ENCODE results near the gene ORAI3. TPM values are rescaled to one million over a fixed set of nuclear protein-coding genes. Genes with fewer than 3 reads are reported as not detected.

Gene ORAI3
- total RNA-seq, 1 experiment from 2014 or later = 9.0 TPM

DNA sequence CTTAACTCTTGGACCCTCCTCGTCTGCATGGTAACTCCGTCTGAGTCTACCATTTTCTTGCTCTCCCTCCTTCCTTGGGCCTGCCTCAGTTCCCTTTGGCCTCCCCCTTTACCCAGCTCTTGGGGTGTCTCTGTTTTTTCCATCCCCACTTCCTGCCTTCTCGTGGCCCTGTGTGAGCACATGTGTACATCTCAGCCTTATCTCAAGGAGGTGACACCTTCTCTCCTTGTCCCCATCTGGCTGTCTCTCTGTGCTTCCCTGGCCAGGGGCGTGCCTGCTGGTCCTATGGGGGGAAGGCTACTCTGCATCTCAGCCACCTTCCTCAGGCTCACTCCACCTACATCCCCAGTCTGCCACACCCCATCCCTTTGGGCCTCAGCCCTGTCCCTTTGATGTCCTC lies 45.9 kb upstream of the ORAI3 start:
- Histone ChIP-seq H3K4me2 (ENCODE audit: low read length) (peak overlapping the region; percentile 93), H3K79me2 (ENCODE audit: insufficient read depth, low read length) (no peaks in the 10 kb centered on the region), H3K4me3 (replicated peaks in 1 of 2; ENCODE audit: low read depth in 1 of 2, low read length in 2 of 2) (peak overlapping the region in 1 of 2 experiments; percentile 60; a peak in 2 of 4 replicates), H3K36me3 (ENCODE audit: control insufficient read depth in 1 of 2, insufficient read depth in 2 of 2, low read length in 2 of 2) (no peaks in the 10 kb centered on the region), H3K27me3 (ENCODE audit: insufficient read depth, low read length) (no peaks in the 10 kb centered on the region), H4K20me1 (ENCODE audit: insufficient read depth) (no peaks in the 10 kb centered on the region), H3K9me3 (ENCODE audit: control insufficient read depth in 1 of 2, insufficient read depth in 1 of 2, low read depth in 1 of 2, low read length in 2 of 2) (no peaks in the 10 kb centered on the region), H3K4me1 (ENCODE audit: control insufficient read depth in 1 of 2, insufficient read depth in 2 of 2, low read length in 2 of 2) (peaks cover 16 to 33% of the 10 kb centered on the region in 2 experiments; a peak in 3 of 4 replicates), H2AFZ (ENCODE audit: low read depth, low read length, poor library complexity, severe bottlenecking) (no peak overlapping the region), H3K9me2 (ENCODE audit: insufficient read depth) (no peaks in the 10 kb centered on the region), H3K27ac (ENCODE audit: low read depth, low read length) (peak overlapping the region; percentile 89), H3K9ac (ENCODE audit: low read length) (no peak overlapping the region)
- no TSS peak for BruUV-seq (replicated peaks)
- ChIA-PET CTCF (interaction anchor here (1.3 to 2.5 kb wide), 4 partner anchors 19 to 155 kb away, joined by 3 to 13 read pairs (median 4); partner anchors contain the start of gene PHKG2), POLR2A (no interaction called here), RAD21 (ENCODE audit: low non-redundant PET in 1 of 2, low total read pairs in 2 of 2, uncharacterized antibody in 2 of 2, unreplicated experiment in 2 of 2) (no interaction called here)
- intact Hi-C loops (cut with micrococcal nuclease) = loop anchor here (5.0 kb wide), 1 partner anchor 61 kb away; no protein-coding TSS in a partner anchor
- ATAC-seq = 0 out of 2 replicates have a peak, but pooled peaks have one; percentile 16
- no peak for DNase-seq (ENCODE audit: low read depth, low spot score)
- TF ChIP-seq SP1 (IDR thresholded peaks at IDR 0.05; ENCODE audit: low read depth) (no peak), YY1 (IDR thresholded peaks at IDR 0.05; ENCODE audit: extremely low read depth, insufficient replicate concordance, low read depth, low read length) (no peak), ZFX (IDR thresholded peaks at IDR 0.05) (no peak), CEBPB (IDR thresholded peaks at IDR 0.05; ENCODE audit: low read depth) (no peak), ZNF274 (IDR thresholded peaks at IDR 0.05; ENCODE audit: low read depth, low read length) (no peak), ELF1 (IDR thresholded peaks at IDR 0.05; ENCODE audit: borderline replicate concordance, low read depth) (no peak), SRF (IDR thresholded peaks at IDR 0.05; ENCODE audit: low read depth) (no peak)
- TF ChIP-seq, protein P1, sequence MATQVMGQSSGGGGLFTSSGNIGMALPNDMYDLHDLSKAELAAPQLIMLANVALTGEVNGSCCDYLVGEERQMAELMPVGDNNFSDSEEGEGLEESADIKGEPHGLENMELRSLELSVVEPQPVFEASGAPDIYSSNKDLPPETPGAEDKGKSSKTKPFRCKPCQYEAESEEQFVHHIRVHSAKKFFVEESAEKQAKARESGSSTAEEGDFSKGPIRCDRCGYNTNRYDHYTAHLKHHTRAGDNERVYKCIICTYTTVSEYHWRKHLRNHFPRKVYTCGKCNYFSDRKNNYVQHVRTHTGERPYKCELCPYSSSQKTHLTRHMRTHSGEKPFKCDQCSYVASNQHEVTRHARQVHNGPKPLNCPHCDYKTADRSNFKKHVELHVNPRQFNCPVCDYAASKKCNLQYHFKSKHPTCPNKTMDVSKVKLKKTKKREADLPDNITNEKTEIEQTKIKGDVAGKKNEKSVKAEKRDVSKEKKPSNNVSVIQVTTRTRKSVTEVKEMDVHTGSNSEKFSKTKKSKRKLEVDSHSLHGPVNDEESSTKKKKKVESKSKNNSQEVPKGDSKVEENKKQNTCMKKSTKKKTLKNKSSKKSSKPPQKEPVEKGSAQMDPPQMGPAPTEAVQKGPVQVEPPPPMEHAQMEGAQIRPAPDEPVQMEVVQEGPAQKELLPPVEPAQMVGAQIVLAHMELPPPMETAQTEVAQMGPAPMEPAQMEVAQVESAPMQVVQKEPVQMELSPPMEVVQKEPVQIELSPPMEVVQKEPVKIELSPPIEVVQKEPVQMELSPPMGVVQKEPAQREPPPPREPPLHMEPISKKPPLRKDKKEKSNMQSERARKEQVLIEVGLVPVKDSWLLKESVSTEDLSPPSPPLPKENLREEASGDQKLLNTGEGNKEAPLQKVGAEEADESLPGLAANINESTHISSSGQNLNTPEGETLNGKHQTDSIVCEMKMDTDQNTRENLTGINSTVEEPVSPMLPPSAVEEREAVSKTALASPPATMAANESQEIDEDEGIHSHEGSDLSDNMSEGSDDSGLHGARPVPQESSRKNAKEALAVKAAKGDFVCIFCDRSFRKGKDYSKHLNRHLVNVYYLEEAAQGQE (IDR thresholded peaks at IDR 0.05; ENCODE audit: low read depth) = no peak
- TF ChIP-seq, protein P2, sequence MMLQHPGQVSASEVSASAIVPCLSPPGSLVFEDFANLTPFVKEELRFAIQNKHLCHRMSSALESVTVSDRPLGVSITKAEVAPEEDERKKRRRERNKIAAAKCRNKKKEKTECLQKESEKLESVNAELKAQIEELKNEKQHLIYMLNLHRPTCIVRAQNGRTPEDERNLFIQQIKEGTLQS (IDR thresholded peaks at IDR 0.05) = no peak
